Calu3 (cell line): Measurements from ENCODE around the gene ANKRD28. TPM values are rescaled to one million over a fixed set of nuclear protein-coding genes. Genes with fewer than 3 reads are reported as not detected.

ENCODE experiments used
- BruUV-seq: library from RNA; stranded (reverse); fragments of 400-500 nt; replicated peaks from 2 replicates; lab custom pipeline; 2021; lab: Mats Ljungman, UMichigan
- CTCF ChIA-PET: fragments of 300-600 bp; sonication (Branson Sonifier 250); formaldehyde crosslinking; loops from one replicate; lab custom pipeline; 2022; ENCODE audit warnings: antibody characterized with exemption; lab: Charles Lee
- DNase-seq: peaks from one replicate; pipeline ENCODE4 v3.0.0; 2022
- H3K27ac Mint-ChIP-seq: one replicate; pipeline ENCODE4 v1.8.0; 2022; ENCODE audit warnings: mixed read lengths; ENCODE audit not compliant: unreplicated experiment
- H3K27me3 Mint-ChIP-seq: one replicate; pipeline ENCODE4 v1.8.0; 2022; ENCODE audit warnings: mixed read lengths; ENCODE audit not compliant: unreplicated experiment
- H3K36me3 Mint-ChIP-seq: one replicate; pipeline ENCODE4 v1.8.0; 2022; ENCODE audit warnings: mild to moderate bottlenecking, moderate library complexity, mixed read lengths; ENCODE audit not compliant: insufficient read depth, unreplicated experiment
- H3K4me1 Mint-ChIP-seq: one replicate; pipeline ENCODE4 v1.8.0; 2022; ENCODE audit warnings: mild to moderate bottlenecking, low read depth, mixed read lengths; ENCODE audit not compliant: unreplicated experiment
- H3K4me3 Mint-ChIP-seq: one replicate; pipeline ENCODE4 v1.8.0; 2022; ENCODE audit warnings: mild to moderate bottlenecking, low read depth, moderate library complexity, mixed read lengths; ENCODE audit not compliant: unreplicated experiment
- H3K9me3 Mint-ChIP-seq: one replicate; pipeline ENCODE4 v1.8.0; 2022; ENCODE audit warnings: low read depth, mixed read lengths; ENCODE audit not compliant: unreplicated experiment
- intact Hi-C: fragments of 100-400 bp; cut with micrococcal nuclease; formaldehyde crosslinking; loops from one replicate; pipeline ENCODE4 v1.10.0; 2022; ENCODE audit not compliant: unreplicated experiment
- total RNA-seq: library from RNA; stranded (reverse); gene quantifications from 2 replicates; pipeline ENCODE4 v1.2.3, GENCODE V29; 2022
- TF ChIP-seq, protein P1 (sequence below): fragments of 200-600 bp; IDR thresholded peaks from one replicate; pipeline ENCODE4 v1.8.0; 2022; ENCODE audit warnings: antibody characterized with exemption; ENCODE audit not compliant: unreplicated experiment

The ANKRD28 gene
- total RNA-seq, 1 experiment from 2014 or later = 57.7 TPM

DNA sequence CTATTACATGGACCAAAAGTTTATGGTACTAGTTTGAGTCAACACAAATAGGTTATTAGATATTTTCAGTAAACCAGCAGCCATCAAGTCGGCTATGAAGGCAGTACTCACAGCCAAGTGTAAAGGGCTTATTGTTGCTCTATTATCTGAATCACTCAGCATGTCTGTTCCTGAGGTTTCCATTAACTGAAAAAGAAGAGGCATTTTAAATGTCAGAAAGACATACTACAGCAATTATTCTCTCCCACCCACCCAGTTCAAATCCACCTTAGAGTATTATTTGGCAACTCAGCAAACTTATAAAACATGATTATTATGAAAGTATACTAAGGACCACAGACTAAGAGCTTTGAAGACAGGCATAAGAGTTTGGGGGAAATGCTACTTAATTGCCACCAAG, 103.2 kb downstream of the ANKRD28 start:
- CTCF ChIA-PET = no interaction called here
- intact Hi-C loops = no loop called here
- no peak overlapping the region for H3K27ac Mint-ChIP-seq

DNA sequence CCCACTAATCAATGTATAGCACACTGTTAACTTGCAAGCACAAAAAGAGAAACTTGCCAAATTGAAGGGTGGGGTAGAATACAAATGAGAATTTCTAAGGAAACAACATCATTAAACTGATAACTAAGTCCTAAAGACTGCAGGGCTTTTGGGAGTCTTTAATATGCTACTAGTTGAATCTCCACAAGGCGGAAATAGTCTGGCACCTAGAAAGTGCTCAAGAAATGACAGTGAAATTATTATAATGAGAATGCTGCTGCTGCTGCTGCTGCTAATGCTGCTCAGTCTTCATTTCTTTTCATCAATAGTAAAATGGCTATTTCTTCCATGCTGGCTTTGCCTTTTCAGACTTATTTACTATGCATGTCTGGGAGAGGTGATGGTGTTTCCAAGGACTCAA, 104.4 kb downstream of the ANKRD28 start:
- Mint-ChIP-seq H3K27ac (no peak overlapping the region), H3K4me1 (no peaks in the 10 kb centered on the region), H3K27me3 (no peaks in the 10 kb centered on the region), H3K9me3 (no peaks in the 10 kb centered on the region), H3K4me3 (no peak overlapping the region), H3K36me3 (peaks cover 13% of the 10 kb centered on the region)
- TF ChIP-seq, protein P1, sequence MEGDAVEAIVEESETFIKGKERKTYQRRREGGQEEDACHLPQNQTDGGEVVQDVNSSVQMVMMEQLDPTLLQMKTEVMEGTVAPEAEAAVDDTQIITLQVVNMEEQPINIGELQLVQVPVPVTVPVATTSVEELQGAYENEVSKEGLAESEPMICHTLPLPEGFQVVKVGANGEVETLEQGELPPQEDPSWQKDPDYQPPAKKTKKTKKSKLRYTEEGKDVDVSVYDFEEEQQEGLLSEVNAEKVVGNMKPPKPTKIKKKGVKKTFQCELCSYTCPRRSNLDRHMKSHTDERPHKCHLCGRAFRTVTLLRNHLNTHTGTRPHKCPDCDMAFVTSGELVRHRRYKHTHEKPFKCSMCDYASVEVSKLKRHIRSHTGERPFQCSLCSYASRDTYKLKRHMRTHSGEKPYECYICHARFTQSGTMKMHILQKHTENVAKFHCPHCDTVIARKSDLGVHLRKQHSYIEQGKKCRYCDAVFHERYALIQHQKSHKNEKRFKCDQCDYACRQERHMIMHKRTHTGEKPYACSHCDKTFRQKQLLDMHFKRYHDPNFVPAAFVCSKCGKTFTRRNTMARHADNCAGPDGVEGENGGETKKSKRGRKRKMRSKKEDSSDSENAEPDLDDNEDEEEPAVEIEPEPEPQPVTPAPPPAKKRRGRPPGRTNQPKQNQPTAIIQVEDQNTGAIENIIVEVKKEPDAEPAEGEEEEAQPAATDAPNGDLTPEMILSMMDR = no peak
- no TSS peak for BruUV-seq
- CTCF ChIA-PET = no interaction called here
- intact Hi-C loops = no loop called here
- DNase-seq = no peak

More for the DNA sequence above, 103.2 kb downstream of the ANKRD28 start:
- peaks cover 15% of the 10 kb centered on the region for H3K36me3 Mint-ChIP-seq
- no peak overlapping the region for H3K4me3 Mint-ChIP-seq
- H3K27me3 Mint-ChIP-seq = no peaks in the 10 kb centered on the region
- no peak for DNase-seq
- no TSS peak for BruUV-seq
- no peaks in the 10 kb centered on the region for H3K4me1 Mint-ChIP-seq
- H3K9me3 Mint-ChIP-seq = no peaks in the 10 kb centered on the region
- TF ChIP-seq, protein P1 = no peak

DNA sequence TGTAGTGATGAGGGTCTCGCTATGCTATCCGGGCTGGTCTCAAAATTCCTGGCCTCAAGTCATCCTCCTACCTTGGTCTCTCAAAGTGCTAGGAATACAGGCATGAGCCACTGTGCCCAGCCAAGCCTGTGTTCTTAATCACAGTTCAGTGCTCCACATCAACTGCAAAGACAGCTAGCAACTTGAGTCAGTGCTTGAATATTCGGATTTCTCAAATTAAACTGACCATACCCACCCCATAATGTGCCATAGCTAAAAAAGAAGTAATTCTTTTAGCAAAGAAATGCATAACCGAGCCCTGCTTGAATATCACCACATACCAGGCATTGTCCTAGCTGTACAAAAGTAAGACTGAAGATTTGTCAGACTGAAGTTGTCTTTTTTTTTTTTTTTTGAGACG, 107.0 kb downstream of the ANKRD28 start:
- peaks cover 13% of the 10 kb centered on the region for H3K36me3 Mint-ChIP-seq
- no peak for DNase-seq
- TF ChIP-seq, protein P1 = no peak
- no TSS peak for BruUV-seq
- intact Hi-C loops = no loop called here
- H3K9me3 Mint-ChIP-seq = no peaks in the 10 kb centered on the region
- CTCF ChIA-PET = interaction anchor here (0.8 to 0.9 kb wide), 2 partner anchors 56 to 95 kb away, joined by 3 to 4 read pairs; no protein-coding TSS in a partner anchor
- H3K4me3 Mint-ChIP-seq = no peak overlapping the region
- no peaks in the 10 kb centered on the region for H3K4me1 Mint-ChIP-seq
- H3K27me3 Mint-ChIP-seq = no peaks in the 10 kb centered on the region
- H3K27ac Mint-ChIP-seq = no peak overlapping the region

DNA sequence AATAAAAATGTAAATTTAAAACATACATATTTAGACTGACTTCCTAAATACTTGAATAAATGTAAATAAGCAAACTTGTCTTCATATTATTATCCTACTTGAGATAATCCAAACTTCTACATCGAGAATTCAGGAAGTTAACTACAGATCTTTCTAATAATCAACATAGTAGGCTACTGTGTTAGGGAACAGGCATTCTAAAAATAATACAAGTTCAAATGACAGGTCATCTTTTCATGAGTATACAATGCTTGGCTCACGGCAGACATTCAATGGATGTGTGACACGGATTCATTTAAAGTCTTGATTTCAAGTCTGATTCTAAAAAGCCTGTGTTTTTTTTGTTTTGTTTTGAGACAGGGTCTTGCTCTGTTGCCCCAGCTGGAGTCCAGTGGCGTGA, 107.5 kb downstream of the ANKRD28 start:
- intact Hi-C loops = no loop called here
- Mint-ChIP-seq H3K9me3 (no peaks in the 10 kb centered on the region), H3K27me3 (no peaks in the 10 kb centered on the region), H3K36me3 (peaks cover 13% of the 10 kb centered on the region), H3K4me3 (no peak overlapping the region), H3K4me1 (no peaks in the 10 kb centered on the region), H3K27ac (no peak overlapping the region)
- no TSS peak for BruUV-seq
- no peak for DNase-seq
- CTCF ChIA-PET = interaction anchor here (0.9 kb wide), 1 partner anchor 56 kb away, joined by 4 read pairs; no protein-coding TSS in a partner anchor
- TF ChIP-seq, protein P1 = no peak
